KMS-11 (cell line): Measurements from ENCODE around the gene PACS1.
A peak's percentile ranks its signal among the peaks of the same experiment; 100 is the strongest.

Experiments used
- H2AFZ ChIP-seq: fragments of 200-600 bp; sonication (generic); 2 replicates; pipeline ENCODE4 v1.6.1; 2016; ENCODE audit warnings: antibody characterized with exemption, mixed run types, low read depth
- H3K27ac ChIP-seq: fragments of 200-600 bp; sonication (generic); 2 replicates; pipeline ENCODE4 v1.6.1; 2016; ENCODE audit warnings: mild to moderate bottlenecking, mixed run types
- H3K27me3 ChIP-seq: fragments of 200-600 bp; sonication (generic); 2 replicates; pipeline ENCODE4 v1.6.1; 2017; ENCODE audit warnings: mild to moderate bottlenecking, low read depth, mixed run types, moderate library complexity; ENCODE audit not compliant: insufficient read depth
- H3K36me3 ChIP-seq: fragments of 200-600 bp; sonication (generic); 2 replicates; pipeline ENCODE4 v1.6.1; 2017; ENCODE audit warnings: mild to moderate bottlenecking, mixed run types; ENCODE audit not compliant: insufficient read depth
- H3K4me1 ChIP-seq: fragments of 200-600 bp; sonication (generic); 2 replicates; pipeline ENCODE4 v1.6.1; 2016; ENCODE audit warnings: mild to moderate bottlenecking, low read depth, mixed run types; ENCODE audit not compliant: poor library complexity, severe bottlenecking
- H3K4me2 ChIP-seq: fragments of 200-600 bp; sonication (generic); 2 replicates; pipeline ENCODE4 v1.7.0; 2016; ENCODE audit warnings: mild to moderate bottlenecking, mixed run types
- H3K4me3 ChIP-seq: fragments of 200-600 bp; sonication (generic); IDR thresholded peaks from 2 replicates; pipeline ENCODE4 v1.6.1; 2017; ENCODE audit warnings: low read depth, low read length, mixed read lengths; ENCODE audit not compliant: insufficient read depth
- H3K79me2 ChIP-seq: fragments of 200-600 bp; sonication (generic); 2 replicates; pipeline ENCODE4 v1.6.1; 2016; ENCODE audit warnings: low read depth, mixed run types; ENCODE audit not compliant: insufficient read depth
- H3K9ac ChIP-seq: fragments of 200-600 bp; sonication (generic); 2 replicates; pipeline ENCODE4 v1.6.1; 2016; ENCODE audit warnings: mild to moderate bottlenecking, mixed run types
- H4K20me1 ChIP-seq: fragments of 200-600 bp; sonication (generic); 2 replicates; pipeline ENCODE4 v1.6.1; 2016; ENCODE audit warnings: mild to moderate bottlenecking, mixed run types; ENCODE audit not compliant: insufficient read depth
- CTCF ChIP-seq: fragments of 200-600 bp; sonication (generic); conservative IDR thresholded peaks from 2 replicates; pipeline ENCODE4 v1.6.1; 2017; ENCODE audit warnings: low read depth, mild to moderate bottlenecking, antibody characterized with exemption, low read length, moderate library complexity, mixed read lengths

The PACS1 gene

GRCh38 chr11:66107600-66108510 is 37.8 kb downstream of the PACS1 start:
- Histone ChIP-seq H3K27me3 (no peaks in the 10 kb centered on the region), H3K27ac (no peak overlapping the region), H4K20me1 (no peaks in the 10 kb centered on the region), H3K79me2 (peaks cover 24% of the 10 kb centered on the region; the same call in 1 of the 2 replicates), H3K9ac (no peak overlapping the region), H3K4me3 (no peak overlapping the region), H2AFZ (no peak overlapping the region), H3K36me3 (no peaks in the 10 kb centered on the region), H3K4me2 (no peak overlapping the region), H3K4me1 (peaks cover 11% of the 10 kb centered on the region)
- no peak for TF ChIP-seq CTCF

GRCh38 chr11:66109294-66109693 is 39.2 kb downstream of the PACS1 start:
- Histone ChIP-seq H3K4me3 (no peak overlapping the region), H3K79me2 (peaks cover 16% of the 10 kb centered on the region; the same call in 1 of the 2 replicates), H3K36me3 (no peaks in the 10 kb centered on the region), H3K27me3 (no peaks in the 10 kb centered on the region), H3K9ac (no peak overlapping the region), H3K27ac (no peak overlapping the region), H3K4me1 (peaks cover 23% of the 10 kb centered on the region), H2AFZ (no peak overlapping the region), H4K20me1 (0 out of 2 replicates have a peak, but pooled peaks cover 3% of the 10 kb centered on the region), H3K4me2 (no peak overlapping the region)
- TF ChIP-seq CTCF = no peak

DNA sequence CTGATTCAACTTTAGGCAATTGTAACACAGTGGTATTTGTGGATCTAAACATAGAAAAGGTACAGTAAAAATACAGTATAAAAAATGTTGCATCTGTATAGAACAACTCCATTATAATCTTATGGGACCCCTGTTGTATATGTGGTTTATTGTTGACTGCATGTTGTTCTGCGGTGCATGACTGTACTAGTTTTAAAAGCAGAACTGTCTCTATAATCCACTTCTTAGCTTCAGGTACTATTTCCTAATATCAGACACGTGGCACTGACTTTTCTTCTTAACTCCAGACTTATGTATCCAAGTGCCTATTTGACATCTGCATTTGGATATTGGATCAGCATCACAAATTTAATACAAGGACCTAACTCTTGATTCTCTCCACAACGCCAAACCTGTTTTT is 41.1 kb downstream of the PACS1 start:
- Histone ChIP-seq H3K9ac (no peak overlapping the region), H4K20me1 (0 out of 2 replicates have a peak, but pooled peaks cover 3% of the 10 kb centered on the region), H3K4me2 (no peak overlapping the region), H3K4me1 (peaks cover 41% of the 10 kb centered on the region), H3K36me3 (no peaks in the 10 kb centered on the region), H3K27ac (no peak overlapping the region), H2AFZ (no peak overlapping the region), H3K79me2 (peaks cover 16% of the 10 kb centered on the region; the same call in 1 of the 2 replicates), H3K4me3 (no peak overlapping the region), H3K27me3 (no peaks in the 10 kb centered on the region)
- TF ChIP-seq CTCF = no peak

GRCh38 chr11:66112041-66112491 is 42.0 kb downstream of the PACS1 start:
- Histone ChIP-seq H3K4me2 (peak overlapping the region; percentile 23; the same call in 1 of the 2 replicates), H3K79me2 (peaks cover 19% of the 10 kb centered on the region; the same call in 1 of the 2 replicates), H2AFZ (no peak overlapping the region), H3K36me3 (no peaks in the 10 kb centered on the region), H3K27ac (no peak overlapping the region), H3K4me1 (peaks cover 47% of the 10 kb centered on the region), H3K27me3 (no peaks in the 10 kb centered on the region), H4K20me1 (0 out of 2 replicates have a peak, but pooled peaks cover 3% of the 10 kb centered on the region), H3K4me3 (no peak overlapping the region), H3K9ac (no peak overlapping the region)
- TF ChIP-seq CTCF = no peak
